Hematopoietic multipotent progenitor cell treated with erythropoietin and hydrocortisone succinate and interleukin-3 and kit ligand, for 6 days (in vitro differentiated cells): ENCODE data around the gene SPDYE3.
A peak's percentile ranks its signal among the peaks of the same experiment; 100 is the strongest.
"Not testable (repeated sequence)": the region's sequence is repeated elsewhere in the genome, so short reads cannot be mapped to it uniquely, and the experiment has no call there.

ENCODE experiments used
- DNase-seq: peaks from one replicate; pipeline ENCODE4 v3.0.0-alpha.2; 2015

The SPDYE3 gene, protein sequence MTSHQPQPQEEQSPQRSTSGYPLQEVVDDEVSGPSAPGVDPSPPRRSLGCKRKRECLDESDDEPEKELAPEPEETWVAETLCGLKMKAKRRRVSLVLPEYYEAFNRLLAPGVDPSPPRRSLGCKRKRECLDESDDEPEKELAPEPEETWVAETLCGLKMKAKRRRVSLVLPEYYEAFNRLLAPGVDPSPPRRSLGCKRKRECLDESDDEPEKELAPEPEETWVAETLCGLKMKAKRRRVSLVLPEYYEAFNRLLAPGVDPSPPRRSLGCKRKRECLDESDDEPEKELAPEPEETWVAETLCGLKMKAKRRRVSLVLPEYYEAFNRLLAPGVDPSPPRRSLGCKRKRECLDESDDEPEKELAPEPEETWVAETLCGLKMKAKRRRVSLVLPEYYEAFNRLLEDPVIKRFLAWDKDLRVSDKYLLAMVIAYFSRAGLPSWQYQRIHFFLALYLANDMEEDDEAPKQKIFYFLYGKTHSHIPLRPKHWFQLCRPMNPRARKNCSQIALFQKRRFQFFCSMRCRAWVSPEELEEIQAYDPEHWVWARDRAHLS

DNA sequence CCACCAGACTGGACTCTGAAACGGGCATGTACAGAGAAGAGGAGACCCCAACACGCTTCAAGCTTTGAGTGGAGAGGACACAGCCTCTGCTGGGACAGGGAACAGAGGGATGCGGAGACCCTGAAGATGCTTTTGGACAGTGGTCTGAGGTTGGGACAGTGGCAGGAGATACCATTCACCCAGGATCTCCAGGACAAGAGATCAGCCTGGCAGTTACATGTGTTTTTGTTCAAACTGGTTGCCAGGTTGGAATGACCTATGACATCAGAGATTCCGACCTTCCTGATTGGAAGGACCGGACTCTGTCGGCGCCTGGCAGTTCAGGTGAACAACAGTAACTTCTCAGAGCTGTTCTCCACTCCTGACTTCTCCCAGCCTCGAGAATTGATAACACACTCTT is at the start of gene SPDYE3:
Gene SPDYE3 (plus strand): TSS at position 301 of the 400 bp plus-strand sequence. CDS start 184 bp downstream, outside the sequence.
- DNase-seq = not testable (repeated sequence)

DNA sequence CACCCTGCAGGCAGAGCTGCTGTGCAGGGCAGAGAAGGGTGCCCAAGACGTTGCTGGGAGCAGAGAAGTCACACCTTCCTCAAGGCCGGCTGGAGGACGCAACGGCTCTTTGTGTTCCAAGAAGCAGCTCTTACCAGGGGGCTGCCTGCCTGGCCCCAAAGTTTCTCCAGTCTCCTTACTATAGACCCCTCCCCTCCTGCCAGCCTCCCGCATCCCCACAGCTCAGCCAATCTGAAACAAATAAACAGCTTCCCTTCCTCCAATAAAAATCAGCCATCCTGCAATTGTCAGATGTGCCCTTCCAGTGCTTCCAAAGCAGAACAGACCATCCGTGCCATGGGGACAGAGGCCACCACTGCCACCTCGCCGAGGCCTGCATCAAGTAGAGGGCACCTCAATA is 47.5 kb upstream of the SPDYE3 start:
- not testable (repeated sequence) for DNase-seq

DNA sequence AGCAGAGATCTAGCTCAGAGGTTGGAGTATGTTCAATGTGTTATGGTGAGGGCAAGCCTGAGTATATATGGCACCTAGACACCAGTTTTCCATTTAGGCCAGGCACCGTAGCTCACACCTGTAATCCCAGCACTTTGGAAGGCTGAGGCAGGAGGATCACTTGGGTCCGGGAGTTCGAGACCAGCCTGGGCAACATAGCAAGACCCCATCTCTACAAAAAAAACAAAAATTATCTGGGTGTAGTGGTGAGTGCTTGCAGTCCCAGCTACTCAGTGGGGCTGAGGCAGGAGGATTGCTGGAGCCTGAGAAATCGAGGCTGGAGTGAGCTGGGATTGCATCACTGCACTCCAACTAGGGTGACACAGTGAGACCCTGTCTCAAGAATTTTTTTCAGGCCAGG is 44.6 kb upstream of the SPDYE3 start:
- DNase-seq = not testable (repeated sequence)

DNA sequence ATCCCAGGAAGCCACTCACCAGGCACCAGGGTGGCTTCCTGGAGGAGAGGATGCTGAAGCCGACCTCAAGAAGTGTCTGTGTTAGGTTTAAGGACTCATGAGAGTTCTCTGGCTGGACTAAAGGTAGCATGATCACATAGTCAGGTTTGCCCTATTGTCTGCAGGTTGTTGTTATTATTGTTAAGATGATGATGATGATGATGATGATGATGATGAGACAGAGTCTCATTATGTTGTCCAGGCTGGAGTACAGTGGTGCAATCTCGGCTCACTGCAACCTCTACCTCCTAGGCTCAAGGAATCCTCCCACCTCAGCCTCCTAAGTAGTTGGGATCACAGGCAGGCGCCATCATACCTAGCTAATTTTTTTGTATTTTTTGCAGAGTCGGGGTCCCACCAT is 43.3 kb upstream of the SPDYE3 start:
- DNase-seq = not testable (repeated sequence)

DNA sequence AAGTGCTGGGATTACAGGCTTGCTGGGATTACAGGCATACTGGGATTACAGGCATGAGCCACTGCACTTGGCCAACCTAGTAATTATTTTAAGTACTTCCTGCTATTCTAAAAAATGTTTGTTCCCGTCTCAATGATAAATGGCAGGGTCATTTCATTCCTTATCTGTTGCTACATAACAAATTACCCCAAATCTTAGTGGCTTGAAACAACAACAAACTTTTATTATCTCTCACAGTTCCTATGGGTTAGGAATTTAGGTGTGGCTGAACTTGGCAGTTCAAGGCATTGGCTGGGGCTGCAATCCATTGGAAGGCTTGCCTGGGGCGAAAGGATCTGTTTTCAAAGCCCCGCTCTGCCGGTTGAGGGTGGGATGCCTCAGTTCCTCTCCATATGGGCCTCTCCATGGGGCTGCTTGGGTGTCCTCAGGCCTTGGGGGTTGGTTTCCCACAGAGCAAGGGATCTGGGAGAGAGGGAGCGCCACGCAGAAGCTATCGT is 42.8 kb upstream of the SPDYE3 start:
- DNase-seq = not testable (repeated sequence)

DNA sequence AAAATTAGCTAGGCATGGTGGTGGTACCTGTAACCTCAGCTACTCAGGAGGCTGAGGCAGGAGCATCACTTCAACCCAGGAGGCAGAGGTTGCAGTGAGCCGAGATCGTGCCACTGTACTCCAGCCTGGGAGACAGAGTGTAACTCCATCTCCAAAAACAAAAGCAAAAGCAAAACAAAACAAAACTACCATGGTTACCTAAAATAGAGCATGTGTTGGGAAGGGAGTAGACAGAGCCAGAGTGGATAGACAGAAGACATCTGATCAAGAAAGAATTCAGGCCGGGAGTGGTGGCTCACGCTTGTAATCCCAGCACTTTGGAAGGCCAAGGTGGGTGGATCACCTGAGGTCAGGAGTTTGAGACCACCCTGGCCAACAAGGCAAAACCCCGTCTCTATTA is 41.7 kb upstream of the SPDYE3 start:
- not testable (repeated sequence) for DNase-seq

DNA sequence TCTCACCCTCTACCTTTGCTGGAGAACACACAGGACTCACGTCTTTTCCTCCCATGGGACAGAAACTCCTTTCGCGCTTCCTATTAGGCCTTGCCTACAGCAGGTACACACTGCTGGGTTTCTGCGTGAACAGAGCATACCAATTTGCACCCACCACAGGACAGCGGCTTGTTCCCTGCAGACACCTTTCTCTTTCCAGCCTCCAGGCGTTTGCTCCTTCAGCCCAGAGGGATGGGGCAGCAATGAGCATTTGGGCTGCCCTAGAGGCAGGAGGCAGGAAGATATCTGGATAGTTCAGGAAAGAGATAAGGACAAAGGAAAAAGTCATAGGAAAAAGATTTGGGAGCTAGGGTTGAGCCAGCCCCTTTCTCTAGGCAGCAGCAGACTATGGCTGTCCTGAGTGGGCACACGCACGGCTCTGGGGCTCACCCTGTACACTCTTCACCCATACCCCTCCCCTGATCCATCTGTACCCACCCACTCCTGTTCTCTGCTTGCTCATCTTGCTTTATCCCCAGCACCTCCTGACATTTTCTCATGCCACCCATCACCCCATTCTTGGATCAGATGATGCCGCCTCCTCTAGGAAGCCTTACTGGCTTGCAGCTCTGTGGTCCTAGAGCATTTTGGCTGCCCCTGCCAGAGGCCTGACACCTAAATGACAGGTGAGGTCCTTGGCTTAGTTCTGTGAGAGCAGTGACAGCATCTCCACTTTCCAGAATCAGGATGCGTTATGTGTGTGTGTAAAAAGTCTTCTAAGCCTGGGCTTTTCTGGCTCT is 40.7 kb upstream of the SPDYE3 start:
- no peak for DNase-seq

DNA sequence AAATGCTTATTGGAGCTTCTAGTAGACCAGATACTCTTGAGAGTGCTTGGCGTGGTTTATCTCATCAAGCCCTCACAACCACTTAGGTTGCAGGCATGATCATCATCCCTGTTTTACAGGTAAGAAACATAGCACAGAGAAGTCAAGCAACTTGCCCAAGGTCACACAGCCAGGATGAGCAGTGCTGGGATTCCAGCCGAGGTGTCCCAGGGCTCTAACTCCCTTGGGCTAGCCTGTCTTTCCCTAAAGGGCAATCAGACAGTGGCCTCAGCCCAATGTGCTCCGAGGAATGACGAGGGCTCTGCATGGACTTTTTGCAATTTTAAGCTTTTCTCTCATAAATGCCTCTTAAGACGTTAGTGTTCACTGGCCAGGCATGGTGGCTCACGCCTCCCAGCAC is 39.9 kb upstream of the SPDYE3 start:
- DNase-seq = no peak

DNA sequence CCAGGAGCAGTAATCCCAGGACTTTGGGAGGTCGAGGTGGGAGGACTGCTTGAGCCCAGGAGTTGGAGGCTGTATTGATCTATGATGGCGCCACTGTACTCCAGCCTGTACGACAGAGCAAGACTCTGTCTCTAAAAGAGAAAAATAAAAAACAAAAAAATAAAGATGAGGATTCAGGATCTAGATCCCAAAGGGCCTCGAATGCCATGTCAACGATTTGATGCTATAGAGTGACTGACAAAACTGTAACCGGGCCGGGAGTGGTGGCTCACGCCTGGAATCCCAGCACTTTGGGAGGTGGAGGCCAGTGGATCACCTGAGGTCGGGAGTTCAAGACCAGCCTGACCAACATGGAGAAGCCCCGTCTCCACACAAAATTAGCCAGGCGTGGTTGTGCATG is 38.6 kb upstream of the SPDYE3 start:
- DNase-seq = not testable (repeated sequence)

DNA sequence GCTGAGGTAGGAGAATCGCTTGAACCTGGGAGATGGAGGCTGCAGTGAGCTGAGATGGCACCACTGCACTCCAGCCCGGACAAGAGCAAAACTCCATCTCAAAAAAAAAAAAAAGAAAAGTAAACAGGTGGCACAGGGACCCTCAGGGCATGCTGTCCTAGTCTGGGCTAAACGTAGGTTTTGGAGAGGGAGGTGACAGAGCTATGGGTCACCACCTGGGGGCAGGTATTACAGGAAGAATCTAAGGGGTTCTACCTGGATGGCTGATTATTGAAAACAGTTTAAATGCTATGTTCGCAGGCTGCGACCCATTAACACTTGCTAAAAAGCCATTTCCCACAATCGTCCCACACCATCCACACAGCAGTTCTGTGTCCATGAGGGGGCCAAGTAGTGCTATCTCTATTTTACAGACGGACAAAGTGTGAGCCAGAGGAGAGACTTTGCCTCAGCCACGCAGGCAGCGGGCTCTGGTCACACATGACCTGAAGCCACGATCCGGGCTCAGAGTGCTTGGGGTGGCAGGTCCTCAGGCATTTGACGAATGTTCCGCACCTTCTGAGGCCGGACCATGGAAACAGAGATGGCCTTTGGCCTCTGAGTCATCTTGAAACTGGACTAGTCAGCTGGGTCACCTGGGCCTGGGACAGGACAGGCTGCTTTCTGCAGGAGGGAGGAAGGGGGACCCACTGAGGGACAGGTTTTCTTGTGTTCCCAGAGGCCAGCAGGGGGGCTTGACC is 38.0 kb upstream of the SPDYE3 start:
- peak; percentile 62 for DNase-seq

DNA sequence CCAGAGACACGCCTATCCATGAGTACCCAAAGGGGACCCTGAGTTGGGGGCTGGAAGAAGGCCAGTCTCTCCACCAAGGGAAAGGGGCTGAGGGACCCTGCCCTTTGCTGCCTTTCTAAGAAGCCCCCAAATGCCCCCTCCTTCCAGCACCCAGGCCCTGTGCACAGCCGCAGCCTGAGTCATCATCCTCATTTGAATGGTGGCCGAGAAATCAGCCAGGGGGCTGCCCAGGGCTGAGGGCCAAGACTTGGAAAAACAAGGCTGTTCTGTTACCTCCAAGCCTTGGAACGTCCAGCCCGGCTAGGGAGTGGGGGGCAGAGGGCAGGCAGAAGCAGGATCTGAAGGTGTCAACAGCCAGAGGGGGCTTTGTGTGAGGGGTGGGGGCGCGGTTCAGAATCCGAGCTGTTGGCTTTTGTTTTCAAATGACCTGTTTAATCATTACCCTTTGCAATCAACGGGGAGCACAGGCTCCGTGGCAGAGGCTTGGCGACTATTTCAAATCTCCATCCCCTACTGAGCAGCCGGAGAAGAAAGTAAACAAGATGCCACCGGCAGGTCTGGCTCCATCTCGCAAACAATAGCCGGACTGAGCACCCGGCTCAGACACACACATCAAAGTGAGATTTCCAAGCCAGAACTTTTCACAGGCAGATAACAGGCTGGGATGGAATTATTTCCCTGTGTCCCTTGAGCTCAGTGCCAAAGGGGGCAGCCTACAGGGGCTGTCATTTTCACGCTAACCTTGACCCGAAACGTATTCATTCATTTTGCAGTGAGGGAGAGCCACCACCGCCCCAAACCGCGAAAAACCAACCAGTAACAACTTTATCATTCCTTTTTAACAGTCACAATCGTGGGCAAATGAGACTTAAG is 37.2 kb upstream of the SPDYE3 start:
- DNase-seq = peak; percentile 33

DNA sequence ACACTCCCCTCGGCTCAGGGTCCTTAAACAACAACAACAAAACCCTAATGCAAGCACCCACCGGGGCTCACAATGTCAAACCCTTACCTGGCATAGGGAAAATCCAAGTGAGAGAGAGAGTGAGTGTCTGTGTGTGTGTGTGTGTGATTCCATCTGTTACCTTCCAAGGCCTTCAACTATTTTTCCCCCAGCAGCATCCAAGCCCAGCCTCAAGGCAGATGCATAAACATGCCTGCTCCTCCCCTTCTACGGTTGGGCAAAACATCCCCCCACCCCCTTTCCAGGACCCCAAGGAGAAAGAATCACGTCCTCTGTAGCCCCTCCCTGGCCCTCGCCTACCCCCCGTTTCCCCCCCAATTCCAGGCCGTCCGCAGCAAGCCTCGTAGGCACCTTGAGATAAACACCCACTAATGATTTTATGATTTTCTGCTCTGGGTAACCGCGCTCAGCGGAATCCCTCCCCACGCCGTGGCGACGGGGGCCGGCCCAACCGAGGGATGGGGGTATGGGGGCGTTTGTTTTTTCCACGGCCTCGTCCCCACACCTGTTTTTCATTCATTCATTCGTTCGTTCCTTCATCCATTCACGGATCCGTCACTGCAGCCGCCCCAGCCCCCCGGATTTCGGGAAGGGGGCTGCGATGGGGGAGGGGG is 36.4 kb upstream of the SPDYE3 start:
- not testable (repeated sequence) for DNase-seq

DNA sequence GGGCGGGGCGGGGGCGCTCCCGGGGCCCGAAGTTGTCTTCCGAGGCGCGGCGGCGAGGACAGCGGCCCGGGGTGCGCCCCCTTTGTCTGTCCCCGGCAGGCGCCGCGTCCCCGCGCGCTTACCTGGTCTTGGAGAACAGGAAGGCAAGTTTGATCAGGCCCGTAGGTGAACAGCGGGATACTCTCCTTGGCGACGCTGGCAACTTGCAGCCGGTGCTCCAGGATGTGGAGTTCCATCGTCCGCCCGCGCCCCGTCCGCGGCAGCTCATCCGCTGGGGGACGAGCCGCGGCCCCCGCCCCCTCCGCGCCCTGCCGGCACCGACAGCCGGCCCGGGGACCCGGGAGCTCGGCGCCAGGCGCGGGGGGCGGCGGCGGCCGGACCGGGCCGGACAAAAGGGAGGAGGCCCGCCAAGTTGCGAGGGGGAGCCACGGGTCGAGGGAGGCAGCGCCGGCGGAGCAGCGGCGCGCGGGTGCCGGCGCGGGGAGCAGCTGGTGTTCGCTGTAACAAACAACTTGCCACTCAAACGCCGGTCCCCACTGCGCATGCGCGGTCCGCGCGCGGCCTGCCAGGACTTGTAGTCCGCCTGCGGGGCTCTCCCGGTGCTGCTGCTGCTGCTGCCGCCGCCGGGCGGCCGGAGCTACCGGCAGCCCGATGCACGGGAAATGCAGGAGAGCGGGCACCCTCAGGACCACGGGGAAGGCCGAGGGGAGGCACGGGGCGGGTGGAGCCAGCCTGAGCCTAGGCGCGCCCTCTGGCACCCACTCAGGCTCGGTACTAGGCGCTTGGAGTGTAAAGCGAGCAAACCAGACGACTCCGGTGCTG is 35.6 kb upstream of the SPDYE3 start:
- DNase-seq = peak; percentile 95

DNA sequence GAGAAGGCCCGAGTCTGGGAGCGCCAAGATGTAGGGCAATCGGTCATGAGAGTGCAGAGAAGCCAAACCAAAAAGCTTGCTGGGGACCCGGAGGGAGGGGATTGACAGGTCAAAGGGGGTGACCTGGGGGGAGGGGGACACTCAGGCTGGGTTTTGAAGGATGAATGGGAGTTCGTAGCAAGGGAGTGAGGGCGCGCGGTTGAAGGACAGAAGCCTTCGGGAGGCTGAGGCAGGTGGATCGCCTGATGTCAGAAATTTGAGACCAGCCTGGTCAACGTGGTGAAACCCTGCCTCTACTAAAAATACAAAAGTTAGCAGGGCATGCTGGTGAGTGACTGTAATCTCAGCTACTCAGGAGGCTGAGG is 35.0 kb upstream of the SPDYE3 start:
- DNase-seq = not testable (repeated sequence)

DNA sequence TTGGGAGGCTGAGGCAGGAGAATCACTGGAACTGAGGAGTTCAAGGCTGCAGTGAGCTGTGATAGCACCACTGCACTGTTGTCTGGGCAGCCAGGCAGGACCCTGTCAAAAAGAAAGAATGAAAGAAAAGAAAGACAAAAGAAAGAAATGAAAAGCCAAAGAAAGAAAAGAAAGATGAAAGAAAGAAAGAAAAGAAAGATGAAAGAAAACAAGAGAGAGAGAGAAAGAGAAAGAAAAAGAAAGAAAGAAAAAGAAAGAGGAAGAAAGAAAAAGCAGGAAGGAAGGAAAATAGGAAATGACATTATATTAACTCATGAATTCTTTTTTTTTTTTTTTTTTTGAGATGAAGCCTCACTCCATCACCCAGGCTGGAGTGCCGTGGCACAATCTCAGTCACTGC is 32.4 kb upstream of the SPDYE3 start:
- DNase-seq = no peak

DNA sequence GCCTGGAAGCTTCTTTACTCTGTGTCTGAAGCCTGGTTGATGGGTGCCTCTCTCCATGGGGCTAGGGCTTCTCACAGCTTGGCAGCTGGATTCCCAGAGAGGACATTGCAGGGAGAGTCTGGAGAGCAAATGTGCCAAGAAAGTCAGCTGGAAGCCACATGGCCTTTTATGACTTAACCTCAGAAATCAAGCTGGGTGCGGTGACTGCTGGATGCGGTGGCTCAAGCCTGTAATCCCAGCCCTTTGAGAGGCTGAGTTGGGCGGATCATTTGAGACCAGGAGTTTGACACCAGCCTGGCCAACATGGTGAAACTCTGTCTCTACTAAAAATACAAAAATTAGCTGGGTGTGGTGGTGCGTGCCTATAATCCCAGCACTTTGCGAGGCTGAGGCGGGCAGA is 31.4 kb upstream of the SPDYE3 start:
- not testable (repeated sequence) for DNase-seq

DNA sequence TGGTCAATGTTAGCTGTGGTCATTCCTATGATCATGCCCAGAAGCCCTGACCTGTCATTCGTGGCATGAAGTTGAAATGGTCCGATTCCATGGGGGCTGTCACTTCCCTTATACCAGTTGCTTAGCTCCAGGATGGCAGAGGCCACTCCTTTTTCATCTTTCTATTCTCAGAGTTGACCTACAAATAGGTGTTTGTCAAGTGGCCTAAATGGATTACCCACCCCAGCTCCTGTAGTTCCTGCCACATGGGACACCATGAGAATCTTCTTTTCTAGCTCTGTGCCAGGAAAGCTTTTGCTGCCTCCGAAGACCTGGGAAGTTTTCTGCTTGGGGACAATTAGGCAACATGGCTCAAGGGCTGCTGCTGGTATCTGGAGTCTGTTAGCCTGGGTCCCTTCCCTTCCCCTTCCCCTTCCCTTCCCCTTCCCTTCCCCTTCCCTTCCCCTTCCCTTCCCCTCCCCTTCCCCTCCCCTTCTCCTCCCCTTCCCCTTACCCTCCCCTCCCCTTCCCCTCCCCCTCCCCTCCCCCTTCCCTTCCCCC is 25.4 kb upstream of the SPDYE3 start:
- not testable (repeated sequence) for DNase-seq

DNA sequence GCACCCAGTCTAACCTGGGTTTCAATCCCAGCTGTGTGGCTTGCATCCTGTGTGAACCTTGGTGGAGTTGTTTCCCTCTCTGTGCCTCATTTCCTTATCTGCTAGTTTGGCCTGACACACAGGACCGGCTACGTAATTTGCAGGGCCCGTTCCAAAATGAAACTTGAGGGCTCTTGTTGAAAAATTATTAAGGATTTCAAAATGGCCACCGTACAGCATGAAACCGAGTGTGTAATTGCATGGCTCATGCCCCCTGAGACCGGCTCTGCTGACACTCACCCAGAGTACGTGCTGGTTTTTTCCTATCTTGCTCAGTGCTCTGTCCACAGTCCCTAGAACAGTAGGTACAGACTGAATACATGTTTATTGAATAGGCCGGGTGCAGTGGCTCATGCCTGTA is 24.4 kb upstream of the SPDYE3 start:
- DNase-seq = not testable (repeated sequence)

DNA sequence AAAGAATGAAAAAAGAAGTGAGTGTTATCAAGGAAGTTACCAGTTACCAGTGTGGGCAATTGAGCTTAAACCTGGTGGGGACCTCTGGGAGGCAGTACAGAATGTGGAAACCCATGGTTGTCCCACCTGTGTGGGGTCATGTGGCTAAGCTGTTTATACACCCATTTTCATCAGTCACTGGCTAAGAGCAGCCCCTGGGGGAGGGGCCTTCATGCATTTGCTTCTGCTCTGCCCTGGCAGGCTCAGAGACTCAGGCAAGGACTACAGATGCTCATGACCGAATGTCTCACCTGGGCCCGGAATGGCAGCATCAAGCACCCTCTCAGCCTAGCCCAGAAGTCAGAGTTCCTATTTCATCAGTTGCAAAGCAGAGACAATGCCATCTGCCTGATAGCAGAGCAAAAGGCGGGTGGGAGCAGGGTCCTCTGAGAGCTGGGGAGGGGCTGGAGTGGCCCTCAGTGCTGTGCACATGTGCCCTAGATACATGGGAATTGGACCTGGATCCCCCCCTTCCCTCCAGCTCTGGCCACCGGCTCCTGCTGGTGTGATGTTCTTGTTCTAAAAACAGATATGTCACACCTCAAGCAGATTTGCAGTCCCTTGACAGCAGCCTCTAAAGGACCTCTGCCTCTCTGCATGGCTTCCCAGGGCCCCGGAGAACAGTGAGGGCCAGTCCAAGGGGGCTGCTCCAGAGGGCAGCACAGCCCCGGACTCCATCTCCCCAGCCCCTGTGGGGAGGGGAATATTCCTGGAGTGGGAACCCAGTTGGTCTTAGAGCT is 20.1 kb upstream of the SPDYE3 start:
- DNase-seq = not testable (repeated sequence)
